ENCODE results near the gene GCN1. TPM values are rescaled to one million over a fixed set of nuclear protein-coding genes. Genes with fewer than 3 reads are reported as not detected.

Gene GCN1
- polyA plus RNA-seq, 3 donors, result 5.0 to 22.1 (median 8.3) TPM

- Histone ChIP-seq H3K27me3 (ENCODE audit: control insufficient read depth in 2 of 2, insufficient read depth in 2 of 2, low read length in 2 of 2) (no peaks in the 10 kb centered on the region), H3K4me3 (replicated peaks in 1 of 3; ENCODE audit: low read depth in 2 of 3, low read length in 3 of 3) (no peak overlapping the region), H2AFZ (ENCODE audit: insufficient read depth, low read depth, low read length, poor library complexity, severe bottlenecking) (no peak overlapping the region), H3K36me3 (replicated peaks in 1 of 2; ENCODE audit: control insufficient read depth in 1 of 2, insufficient read depth in 2 of 2, low read length in 2 of 2) (peaks cover 12 to 22% of the 10 kb centered on the region in 2 donors), H3K4me1 (ENCODE audit: control insufficient read depth in 1 of 2, insufficient read depth in 2 of 2, low read length in 2 of 2) (peaks cover 0 to 9% of the 10 kb centered on the region in 2 donors), H3K27ac (ENCODE audit: low read depth in 1 of 2, low read length in 2 of 2) (no peak overlapping the region), H4K20me1 (ENCODE audit: insufficient read depth, low read length) (peaks cover 18% of the 10 kb centered on the region), H3K9ac (ENCODE audit: insufficient read depth, low read length, poor library complexity, severe bottlenecking) (no peak overlapping the region), H3K4me2 (replicated peaks; ENCODE audit: extremely low read depth, low read length, poor library complexity, severe bottlenecking) (no peak overlapping the region), H3K9me3 (replicated peaks in 1 of 2; ENCODE audit: control insufficient read depth in 1 of 2, insufficient read depth in 1 of 2, low read length in 2 of 2) (no peaks in the 10 kb centered on the region), H3K79me2 (ENCODE audit: insufficient read depth, low read length) (peaks cover 5% of the 10 kb centered on the region)
- Mint-ChIP-seq H3K4me1 (peaks cover 6% of the 10 kb centered on the region), H3K36me3 (peaks cover 17 to 19% of the 10 kb centered on the region in 2 donors), H3K9me3 (no peaks in the 10 kb centered on the region), H3K4me3 (no peak overlapping the region), H3K27me3 (ENCODE audit: low read depth in 3 of 3) (peaks cover 0 to under 1% (median 0%) of the 10 kb centered on the region in 3 donors), H3K27ac (no peak overlapping the region)
- intact Hi-C loops (cut with micrococcal nuclease), result no loop called here
- DNase-seq, result no peak
- no peak for TF ChIP-seq CTCF (IDR thresholded peaks at IDR 0.05)
- WGBS (ENCODE audit: insufficient coverage), result 97% methylated on average over 10 of the region's 10 CpGs
These were observed 11.7 kb upstream of the GCN1 start for GRCh38 chr12:120206228-120206627.

DNA sequence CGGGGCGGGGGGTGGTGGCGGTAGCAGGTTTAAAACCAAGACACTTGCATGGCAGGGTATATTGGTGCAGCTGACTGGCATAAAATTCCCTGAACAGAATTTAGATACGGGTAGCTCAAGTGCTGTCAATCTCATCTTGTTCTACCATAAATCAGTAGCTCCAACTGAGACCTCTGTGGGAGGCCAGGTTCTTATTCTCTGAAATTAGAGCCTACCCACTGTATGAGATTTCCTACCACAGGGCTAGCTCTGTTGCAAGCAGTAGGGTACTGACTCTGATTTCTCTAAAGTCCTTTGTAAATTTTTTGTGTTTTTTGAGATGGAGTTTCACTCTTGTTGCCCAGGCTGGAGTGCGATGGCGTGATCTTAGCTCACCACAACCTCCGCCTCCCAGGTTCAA lies 9.7 kb upstream of the GCN1 start:
- H3K36me3 ChIP-seq (replicated peaks in 1 of 2; ENCODE audit: control insufficient read depth in 1 of 2, insufficient read depth in 2 of 2, low read length in 2 of 2), result peaks cover 2 to 12% of the 10 kb centered on the region in 2 donors
- Mint-ChIP-seq H3K36me3 (peaks cover 6 to 10% of the 10 kb centered on the region in 2 donors), H3K9me3 (no peaks in the 10 kb centered on the region), H3K4me3 (no peak overlapping the region), H3K4me1 (peaks cover 20% of the 10 kb centered on the region), H3K27me3 (ENCODE audit: low read depth in 3 of 3) (peaks cover 0 to 2% (median 0%) of the 10 kb centered on the region in 3 donors), H3K27ac (no peak overlapping the region)
- intact Hi-C loops (cut with micrococcal nuclease), result loop anchor here in 1 of 2 donors (5.0 kb wide), 2 partner anchors 87 to 117 kb away; partner anchors contain the start of gene RAB35
- no peak for DNase-seq
- H3K4me3 ChIP-seq (replicated peaks in 1 of 3; ENCODE audit: low read depth in 2 of 3, low read length in 3 of 3), result no peak overlapping the region
- no peak overlapping the region for H3K9ac ChIP-seq (ENCODE audit: insufficient read depth, low read length, poor library complexity, severe bottlenecking)
- peaks cover 13 to 26% of the 10 kb centered on the region in 2 donors for H3K4me1 ChIP-seq (ENCODE audit: control insufficient read depth in 1 of 2, insufficient read depth in 2 of 2, low read length in 2 of 2)
- no peak overlapping the region for H2AFZ ChIP-seq (ENCODE audit: insufficient read depth, low read depth, low read length, poor library complexity, severe bottlenecking)
- H3K4me2 ChIP-seq (replicated peaks; ENCODE audit: extremely low read depth, low read length, poor library complexity, severe bottlenecking), result no peak overlapping the region
- H3K27me3 ChIP-seq (ENCODE audit: control insufficient read depth in 2 of 2, insufficient read depth in 2 of 2, low read length in 2 of 2), result no peaks in the 10 kb centered on the region
- no peaks in the 10 kb centered on the region for H3K9me3 ChIP-seq (replicated peaks in 1 of 2; ENCODE audit: control insufficient read depth in 1 of 2, insufficient read depth in 1 of 2, low read length in 2 of 2)
- H3K79me2 ChIP-seq (ENCODE audit: insufficient read depth, low read length), result peaks cover 22% of the 10 kb centered on the region
- H3K27ac ChIP-seq (ENCODE audit: low read depth in 1 of 2, low read length in 2 of 2), result no peak overlapping the region
- 100% methylated on average over 3 of the region's 7 CpGs for WGBS (ENCODE audit: insufficient coverage)
- H4K20me1 ChIP-seq (ENCODE audit: insufficient read depth, low read length), result peaks cover 16% of the 10 kb centered on the region
- TF ChIP-seq CTCF (IDR thresholded peaks at IDR 0.05), result no peak
